ENCODE data around the gene SELENOP. TPM values are rescaled to one million over a fixed set of nuclear protein-coding genes. Genes with fewer than 3 reads are reported as not detected.
"Not testable (repeated sequence)": the region's sequence is repeated elsewhere in the genome, so short reads cannot be mapped to it uniquely, and the experiment has no call there.

Gene SELENOP
- total RNA-seq, 1 donor, result 33.9 TPM

DNA sequence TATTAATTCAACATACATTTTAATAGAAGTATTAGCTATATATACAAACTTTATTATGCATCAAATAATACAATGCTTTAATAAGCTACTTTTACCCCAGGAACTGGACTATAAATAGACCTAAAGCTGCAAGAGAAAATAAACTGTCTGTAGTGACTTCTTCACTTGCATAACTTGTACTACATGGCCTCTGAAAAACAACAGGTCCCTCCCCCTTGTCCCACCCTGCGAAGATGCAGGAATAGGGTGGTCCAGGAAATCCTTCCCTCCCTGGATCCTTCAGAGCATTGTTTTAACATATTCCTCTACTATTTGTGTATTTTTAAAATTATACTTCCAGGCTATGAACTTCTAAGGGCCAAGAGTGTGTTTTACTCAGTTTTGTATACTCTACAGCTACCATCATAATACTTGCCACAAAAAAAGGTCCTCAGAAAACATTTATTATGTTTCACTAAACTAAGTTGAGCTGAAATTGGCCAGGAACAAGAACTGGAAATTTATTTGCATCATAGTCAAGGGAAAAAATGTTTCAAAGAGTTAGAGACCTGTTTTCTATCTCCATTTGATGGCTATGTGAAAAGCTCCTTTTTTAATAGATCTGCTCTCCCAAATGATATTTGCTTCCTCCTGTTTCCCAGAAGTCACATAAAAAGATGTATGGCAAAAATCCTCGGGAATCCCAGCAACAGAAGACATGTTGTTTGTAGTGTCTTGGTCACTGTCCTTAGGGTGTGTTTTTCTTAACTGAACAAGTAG, 15.2 kb upstream of the SELENOP start:
- no peak for DNase-seq (ENCODE audit: low read depth in 2 of 3, low spot score in 2 of 3)

DNA sequence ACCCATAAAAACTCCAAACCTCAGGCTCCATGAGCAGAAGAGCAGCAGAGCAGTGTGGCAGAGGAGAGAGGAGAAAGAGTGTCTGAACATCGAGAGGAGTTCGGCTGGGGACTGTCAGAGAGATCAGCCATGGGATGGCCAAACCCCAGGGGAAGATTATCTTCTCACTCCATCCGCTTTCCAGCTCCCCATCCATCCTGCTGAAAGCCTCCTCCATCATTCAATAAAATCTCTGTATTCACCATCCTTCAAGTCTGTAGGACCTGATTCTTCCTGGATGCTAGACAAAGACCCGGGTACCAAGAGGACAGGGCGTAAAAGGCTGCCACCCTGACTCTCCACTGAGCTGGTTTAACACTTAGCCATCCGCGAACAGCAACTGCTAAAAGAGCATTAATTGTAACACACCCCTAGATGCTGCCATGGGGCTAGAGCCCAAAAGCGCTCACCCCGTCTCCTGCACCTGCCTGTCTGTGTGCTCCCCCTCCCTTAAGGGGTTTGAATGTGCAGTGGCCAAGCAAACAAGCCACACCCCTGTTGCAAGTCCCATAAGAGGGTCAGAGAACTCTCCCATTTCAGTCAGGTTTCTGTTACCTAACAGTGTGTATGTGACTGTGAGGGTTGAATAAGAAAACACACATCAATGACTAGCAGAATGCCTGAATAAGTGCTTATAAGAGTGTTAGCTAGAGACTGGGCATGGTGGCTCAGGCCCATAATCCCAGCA, 13.9 kb upstream of the SELENOP start:
- no peak for DNase-seq (ENCODE audit: low read depth in 2 of 3, low spot score in 2 of 3)

DNA sequence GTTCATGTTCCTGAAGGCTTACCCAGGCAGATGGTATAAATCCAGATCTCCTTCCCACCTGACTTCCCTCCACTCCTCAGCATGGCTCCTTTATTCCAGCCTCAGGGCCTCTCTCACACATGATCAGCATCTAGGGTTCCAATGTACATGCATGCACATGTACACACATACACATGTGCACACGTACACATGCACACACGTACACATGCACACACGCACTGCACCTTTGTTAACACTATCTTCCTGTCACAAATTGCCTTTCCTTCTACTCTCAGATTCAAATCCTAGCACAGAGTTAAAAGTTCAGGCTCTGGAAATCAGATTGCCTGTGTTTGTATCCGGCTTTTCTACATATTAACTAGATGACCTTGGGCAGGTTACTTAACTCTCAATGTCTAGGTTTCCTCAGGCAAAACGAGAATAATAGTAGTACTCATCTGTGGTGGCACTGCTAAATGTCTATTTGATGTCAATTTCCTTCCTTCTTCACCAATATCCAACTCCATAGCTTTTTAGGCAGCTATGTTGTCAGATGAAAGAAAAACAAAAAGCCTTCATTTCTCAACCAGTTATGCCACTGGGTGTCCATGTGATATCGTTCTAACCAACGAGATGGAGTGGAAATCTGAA, 12.8 kb upstream of the SELENOP start:
- no peak for DNase-seq (ENCODE audit: low read depth in 2 of 3, low spot score in 2 of 3)

DNA sequence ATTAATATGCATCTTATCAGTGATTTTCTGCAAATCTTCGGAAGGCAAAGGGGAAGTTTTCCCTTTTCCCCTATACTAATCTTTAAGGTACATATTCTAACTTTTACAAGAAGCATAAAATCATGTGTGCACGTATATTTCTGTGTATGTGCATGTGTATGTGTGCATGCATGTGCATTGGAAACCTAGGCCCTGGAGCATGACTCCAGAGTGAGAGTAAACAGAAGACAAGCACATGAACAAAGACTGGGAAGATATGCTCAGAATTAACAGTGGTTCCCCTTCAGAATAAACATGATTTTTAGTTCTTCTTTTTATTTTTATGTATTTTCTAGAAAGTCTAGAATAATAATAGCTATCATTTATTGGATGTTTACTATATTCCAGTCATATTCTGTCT, 10.9 kb upstream of the SELENOP start:
- DNase-seq (ENCODE audit: low read depth in 2 of 3, low spot score in 2 of 3), result no peak

DNA sequence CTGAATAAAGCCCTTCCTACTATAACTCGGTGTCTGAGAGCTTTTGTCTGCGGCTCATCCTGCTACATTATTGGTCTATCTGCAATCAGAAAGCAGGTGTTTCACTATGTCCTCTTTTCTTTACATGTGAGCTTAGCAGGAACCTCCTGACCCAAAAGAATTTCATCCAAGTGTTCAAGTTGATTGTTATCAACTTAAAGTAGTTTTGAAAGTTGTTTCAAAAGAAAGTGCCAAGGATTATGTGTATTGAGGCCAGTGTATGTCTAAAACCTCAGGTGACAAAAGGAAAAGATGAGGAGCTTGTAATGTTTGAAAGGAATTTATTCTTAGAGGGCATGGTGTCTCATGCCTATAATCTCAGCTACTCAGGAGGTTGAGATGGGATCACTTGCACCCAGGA, 8.1 kb upstream of the SELENOP start:
- DNase-seq (ENCODE audit: low read depth in 2 of 3, low spot score in 2 of 3), result no peak

DNA sequence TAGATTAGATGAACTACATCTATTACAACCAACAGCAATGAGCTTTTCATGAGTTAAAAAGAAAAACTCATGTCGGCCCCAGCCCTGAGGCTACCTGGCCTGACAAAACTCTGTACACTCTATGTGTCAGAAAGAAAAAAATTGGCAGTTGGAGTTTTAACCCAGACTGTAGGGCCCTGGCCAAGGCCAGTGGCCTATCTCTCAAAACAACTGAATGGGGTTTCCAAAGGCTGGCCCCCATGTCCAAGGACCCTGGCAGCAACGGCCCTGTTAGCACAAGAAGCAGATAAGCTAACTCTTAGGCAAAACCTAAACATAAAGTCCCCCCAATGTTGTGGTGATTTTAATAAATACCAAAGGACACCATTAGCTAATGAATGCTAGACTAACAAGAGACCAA, 4.9 kb upstream of the SELENOP start:
- not testable (repeated sequence) for DNase-seq (ENCODE audit: low read depth in 2 of 3, low spot score in 2 of 3)

DNA sequence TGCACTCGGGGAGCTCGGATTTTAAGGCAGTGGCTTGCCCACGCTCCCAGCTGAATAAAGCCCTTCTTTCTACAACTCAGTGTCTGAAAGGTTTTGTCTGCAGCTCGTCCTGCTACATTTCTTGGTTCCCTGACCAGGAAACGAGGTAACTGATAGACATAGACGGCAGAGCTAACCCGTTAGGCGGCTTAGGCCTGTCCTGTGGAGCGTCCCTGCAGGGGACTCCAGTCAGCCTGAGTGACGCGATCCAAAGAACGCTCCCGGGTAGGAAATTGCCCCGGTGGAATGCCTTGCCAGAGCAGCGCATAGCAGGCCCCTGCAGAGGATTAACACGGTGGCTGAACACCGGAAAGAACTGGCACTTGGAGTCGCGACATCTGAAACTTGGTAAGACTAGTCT, 1.8 kb upstream of the SELENOP start:
- DNase-seq (ENCODE audit: low read depth in 2 of 3, low spot score in 2 of 3), result no peak

DNA sequence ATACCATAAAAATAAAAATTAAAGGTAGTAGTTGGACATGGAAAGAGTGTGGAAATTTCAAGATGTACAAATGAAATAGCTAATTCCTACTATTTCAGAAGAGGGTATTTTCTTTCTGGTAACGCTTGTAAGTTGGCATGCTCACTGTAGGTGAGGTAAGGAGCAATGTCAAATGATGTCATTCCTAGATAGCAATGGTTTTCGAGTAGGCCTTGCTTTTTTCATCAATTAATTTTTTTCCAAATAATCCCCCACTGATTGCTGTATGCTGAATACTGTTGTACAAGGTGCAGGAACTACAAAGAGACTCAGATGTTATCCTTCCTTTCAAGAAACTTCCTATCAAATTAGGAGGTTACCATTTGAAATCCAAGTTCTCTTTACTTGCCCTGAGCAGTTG, 928 bp upstream of the SELENOP start:
- DNase-seq (ENCODE audit: low read depth in 2 of 3, low spot score in 2 of 3), result no peak

DNA sequence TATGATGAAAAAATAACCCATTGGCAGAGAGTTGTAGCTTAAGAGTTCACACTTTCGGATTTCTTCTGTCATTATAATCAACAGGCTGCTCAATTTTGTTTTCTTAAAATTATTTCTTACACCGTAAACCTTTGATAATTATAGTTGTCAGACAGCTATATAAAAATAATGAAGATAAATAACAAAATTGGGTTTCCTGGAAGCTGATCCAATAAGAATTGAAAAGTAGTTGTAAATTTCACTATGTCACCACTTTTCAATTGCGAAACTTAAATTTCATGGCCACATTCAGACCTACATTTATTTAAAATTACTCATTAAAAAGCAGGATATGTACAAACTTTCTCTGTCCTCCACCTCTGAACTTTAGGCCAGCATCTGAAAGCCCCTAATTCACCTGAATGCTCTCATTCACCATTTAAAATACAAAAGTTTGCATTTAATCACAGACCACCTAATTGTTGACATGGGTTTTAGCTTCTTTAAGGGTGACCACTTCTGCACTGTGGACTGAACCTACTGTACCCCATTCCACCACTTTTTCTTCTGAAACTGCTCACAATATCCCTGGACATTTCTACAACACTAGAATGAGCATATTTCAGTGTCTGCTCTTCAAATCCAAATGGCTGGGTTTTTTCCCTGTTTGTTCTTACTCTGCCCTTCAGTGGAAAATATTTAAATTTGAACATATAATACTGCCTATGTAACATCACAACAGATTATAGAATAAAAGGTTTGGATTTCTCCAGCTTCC, 680 bp downstream of the SELENOP start:
- no peak for DNase-seq (ENCODE audit: low read depth in 2 of 3, low spot score in 2 of 3)

DNA sequence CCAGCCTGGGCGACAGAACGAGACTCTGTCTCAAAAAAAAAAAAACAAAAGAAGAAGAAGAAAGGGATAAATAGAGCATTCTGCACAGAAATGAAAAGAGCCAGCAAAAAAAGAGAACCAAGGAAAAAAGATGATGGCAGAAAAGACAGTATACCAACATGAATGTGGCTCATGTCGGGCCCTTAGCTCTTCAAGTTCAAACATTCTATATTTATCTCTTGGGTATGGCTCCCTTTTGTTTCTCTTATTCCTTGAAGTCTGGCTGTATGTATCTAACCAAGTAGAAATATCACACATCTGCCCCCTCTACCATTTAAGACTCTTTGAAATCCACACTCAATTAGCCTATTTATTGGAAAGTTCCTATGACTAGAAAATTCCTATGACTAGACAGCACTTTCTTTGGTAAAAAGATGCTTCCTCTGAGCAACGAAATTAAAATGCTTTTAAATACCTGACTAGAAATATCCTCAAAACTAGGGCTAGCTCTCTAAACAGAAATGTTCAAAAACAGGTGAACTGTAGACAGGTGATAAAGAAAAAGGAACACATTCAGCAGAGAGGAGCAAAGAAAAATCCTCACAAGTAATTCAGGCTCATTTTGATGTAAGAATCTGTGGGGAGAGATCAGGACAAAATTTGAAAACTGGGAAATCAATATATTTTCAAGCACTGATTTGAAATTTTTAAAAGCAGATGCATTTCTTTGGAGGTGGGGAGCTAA, 2.6 kb downstream of the SELENOP start:
- DNase-seq (ENCODE audit: low read depth in 2 of 3, low spot score in 2 of 3), result no peak

DNA sequence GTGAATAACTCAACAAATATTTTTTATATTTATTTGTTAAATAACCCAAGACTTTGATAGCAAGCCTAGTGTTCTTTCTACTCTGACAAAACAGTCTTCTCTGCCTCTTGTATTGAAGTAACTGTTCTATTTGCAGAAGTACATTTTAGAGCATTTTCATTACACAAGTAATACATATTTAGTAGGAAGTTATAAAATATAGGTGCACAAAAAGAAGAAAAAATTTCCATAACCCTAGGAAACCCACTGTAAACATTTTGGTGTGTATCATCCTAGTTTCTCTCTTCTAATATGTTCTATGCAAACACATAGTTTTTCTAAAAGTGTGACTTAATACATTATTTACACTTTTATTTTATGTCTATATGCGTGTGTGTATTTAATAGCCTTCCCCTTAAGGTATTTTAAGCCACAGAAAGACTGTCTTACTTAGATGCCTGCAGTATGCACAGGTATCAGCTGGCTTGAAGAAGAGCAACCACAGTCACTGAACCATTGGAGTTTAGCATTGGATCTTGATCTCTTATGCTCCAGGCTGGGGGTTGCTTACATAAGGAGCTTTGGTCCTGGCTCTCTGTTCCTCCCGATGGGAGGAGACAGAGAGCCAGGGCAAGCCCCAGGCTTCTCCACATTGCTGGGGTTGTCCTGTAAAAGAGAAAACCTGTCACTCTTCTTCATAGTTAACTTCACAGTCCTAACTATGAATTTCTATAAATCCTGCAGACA, 3.8 kb downstream of the SELENOP start:
- DNase-seq (ENCODE audit: low read depth in 2 of 3, low spot score in 2 of 3), result no peak

DNA sequence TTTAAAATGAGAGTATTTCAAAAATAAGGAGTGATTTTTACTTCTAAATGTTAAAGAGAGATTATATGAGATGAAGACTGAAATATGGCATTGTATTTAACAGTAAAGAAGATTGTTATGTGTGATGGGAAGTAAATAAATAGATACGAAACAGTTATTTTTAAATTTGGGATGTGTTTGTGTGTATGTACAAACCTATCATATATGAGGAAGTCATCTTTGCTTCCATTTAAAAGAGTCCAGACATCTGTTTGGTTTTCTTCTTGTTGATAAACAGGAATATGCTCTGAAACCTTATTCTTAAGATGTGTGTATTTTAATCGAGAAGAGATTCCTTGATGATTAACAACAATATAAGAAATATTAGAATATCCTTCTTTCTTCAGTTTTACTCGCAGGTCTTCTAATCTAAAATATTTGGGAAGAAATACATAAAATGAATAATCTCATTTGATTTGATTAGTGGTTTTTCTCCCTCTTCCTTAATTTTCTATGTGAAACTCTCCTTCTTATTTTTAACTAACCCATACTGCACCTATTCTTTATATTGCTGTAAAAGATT, 4.9 kb downstream of the SELENOP start:
- no peak for DNase-seq (ENCODE audit: low read depth in 2 of 3, low spot score in 2 of 3)

DNA sequence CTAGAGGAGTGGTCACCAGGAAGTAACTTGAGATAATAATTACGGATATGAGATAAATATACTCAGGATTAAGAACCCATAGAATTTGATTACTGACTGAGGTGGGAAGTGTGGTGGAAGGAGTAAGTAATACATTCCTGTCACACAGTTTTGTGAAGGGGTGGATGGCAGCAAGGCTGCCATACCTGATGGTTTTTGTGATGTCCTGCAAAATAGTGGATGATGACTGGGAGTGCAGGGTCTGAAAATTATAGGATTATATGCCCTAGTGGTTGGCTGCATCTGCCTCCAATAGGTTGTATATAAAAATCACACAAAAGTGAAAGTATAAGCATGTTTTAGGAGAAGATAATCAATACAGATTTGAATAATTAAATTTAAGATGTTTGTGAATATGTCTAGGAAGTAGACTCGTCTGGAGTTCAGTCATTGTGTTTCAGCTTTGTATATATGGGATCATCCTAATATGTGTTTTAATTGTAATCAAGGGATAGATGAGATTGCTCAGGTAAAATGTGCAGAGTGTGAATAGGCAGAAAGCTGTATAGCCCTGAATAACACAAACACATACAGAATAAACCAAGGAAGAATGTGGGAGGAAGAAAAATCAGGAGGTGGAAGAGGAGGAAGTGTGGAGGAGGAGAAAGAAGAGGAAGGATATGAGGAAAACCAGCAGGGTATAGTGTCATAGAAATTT, 5.5 kb downstream of the SELENOP start:
- DNase-seq (ENCODE audit: low read depth in 2 of 3, low spot score in 2 of 3), result no peak

DNA sequence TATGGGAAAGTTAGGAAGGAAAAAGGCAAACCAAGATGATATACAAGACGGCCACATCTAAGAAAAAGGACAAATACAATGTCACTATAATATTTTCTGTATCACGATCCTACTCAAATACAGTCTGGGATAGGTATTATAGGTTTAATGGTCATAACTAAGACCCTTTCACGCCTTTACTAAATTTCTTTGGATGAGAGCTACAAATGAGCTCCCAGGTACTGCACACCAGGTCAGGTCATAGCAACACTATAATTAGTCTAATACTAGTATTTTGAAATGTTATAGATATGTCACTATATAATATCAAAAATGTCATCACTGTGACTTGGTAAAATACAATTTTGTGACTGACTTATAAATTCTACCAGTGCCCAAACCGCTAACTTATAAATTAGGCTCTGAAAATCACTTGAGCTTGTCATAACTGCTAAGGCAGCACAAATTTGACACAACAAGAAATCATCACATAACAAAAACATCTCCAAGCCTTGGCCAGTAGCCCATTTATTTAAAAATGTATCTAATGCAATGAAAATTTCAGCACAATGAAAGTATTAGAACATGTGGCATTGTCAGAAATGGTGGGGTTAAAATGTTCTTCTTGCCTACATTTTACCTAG, 6.9 kb downstream of the SELENOP start:
- DNase-seq (ENCODE audit: low read depth in 2 of 3, low spot score in 2 of 3), result no peak

DNA sequence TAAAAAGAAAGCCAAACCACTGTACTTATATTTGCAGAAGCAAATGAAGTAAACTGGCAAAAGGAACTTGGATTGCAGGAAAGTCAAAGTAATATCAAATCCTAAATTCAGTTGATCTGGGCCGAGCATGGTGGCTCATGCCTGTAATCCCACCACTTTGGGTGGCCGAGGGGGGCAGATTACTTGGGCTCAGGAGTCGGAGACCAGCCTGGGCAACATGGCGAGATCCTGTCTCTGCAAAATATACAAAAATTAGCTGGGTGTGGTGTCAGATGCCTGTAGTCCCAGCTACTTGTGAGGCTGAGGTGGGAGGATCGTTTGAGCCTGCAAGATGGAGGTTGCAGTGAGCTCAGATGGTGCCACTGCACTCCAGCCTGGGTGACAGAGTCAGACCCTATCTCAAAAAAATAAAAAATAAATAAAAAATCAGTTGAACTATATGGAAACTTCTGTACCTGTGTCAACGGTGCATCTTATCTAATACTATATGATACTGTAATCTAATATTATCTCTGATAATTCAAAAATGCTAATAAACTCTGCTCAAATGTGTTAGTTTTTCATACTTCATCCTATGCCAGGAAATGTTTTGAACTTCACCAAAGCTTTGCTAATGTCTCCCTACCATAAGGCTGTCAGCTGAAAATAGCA, 10.1 kb downstream of the SELENOP start:
- DNase-seq (ENCODE audit: low read depth in 2 of 3, low spot score in 2 of 3), result no peak

DNA sequence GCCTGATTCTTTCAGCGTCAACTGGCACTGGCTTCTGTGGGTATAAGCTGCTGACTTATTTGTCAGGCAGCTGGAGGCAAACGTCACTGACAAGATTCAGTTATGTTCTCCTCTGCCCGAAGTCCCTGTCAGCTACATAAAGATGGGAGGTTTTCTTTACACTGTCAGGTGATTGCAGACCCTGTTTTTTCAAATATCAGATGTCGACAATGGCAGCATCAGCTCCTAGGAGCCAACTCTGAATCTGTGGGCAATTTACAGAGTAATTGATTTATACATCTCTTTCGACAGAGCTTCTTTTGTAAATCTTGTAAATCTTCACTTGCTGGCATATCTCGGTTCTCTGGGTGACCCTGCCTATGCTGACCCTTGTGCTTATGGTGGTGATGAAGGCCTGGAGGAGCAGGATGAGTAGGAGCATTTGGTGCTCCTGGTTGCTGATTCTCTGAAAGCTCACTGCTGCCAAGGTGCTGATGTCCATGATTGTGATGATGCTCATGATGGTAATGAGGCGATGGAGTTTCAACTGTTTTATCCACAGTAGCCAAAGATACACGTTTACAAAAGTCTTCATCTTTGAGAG, 10.9 kb downstream of the SELENOP start:
- no peak for DNase-seq (ENCODE audit: low read depth in 2 of 3, low spot score in 2 of 3)

DNA sequence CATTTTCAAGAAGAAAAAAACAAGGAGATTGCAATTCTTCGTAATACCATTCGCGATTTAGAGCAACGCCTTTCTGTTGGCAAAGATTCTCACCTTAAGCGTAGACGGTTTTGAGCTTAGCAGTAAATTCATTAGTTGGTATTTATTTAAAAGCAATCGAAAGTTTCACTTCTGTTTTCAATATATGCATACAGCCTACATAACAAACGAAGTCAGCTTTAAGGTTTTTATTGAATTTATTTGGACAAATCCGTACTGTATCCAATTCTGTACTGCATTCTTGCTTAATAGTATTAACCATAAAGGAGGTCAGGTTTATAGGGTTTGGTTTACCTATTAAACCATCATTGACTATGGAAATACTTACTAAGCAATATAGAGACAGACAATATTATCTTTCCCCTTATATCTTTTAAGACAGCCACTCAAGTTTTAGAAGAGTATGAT, 12.0 kb downstream of the SELENOP start:
- DNase-seq (ENCODE audit: low read depth in 2 of 3, low spot score in 2 of 3), result no peak

DNA sequence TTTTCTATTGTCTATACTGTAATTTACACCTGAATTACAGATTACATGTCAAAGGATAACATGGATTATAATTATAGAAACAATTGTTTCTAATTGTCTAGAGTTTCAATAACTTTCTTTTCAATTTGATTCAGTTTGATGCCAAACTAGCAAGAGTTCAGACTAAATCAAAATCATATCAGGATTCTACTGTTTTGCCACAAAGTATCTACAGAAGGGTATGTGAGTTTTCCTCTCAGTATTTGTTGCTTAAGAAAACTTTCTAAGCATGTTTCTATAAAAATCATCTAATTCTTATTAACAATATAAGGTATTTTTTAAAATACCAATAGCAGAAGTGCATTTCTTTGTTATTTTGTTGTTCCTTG, 12.5 kb downstream of the SELENOP start:
- DNase-seq (ENCODE audit: low read depth in 2 of 3, low spot score in 2 of 3), result no peak

Measured in hematopoietic multipotent progenitor cell (in vitro differentiated cells).